ENCODE measurements around the gene RNF128. TPM values are rescaled to one million over a fixed set of nuclear protein-coding genes. Genes with fewer than 3 reads are reported as not detected.

The RNF128 gene
- total and polyA plus RNA-seq, 2 of the 13 experiments (the other 11 are each of a cell fraction or from before 2014, with no cell fraction given) = 18.5 to 43.5 TPM

- TF ChIP-seq, protein P1, sequence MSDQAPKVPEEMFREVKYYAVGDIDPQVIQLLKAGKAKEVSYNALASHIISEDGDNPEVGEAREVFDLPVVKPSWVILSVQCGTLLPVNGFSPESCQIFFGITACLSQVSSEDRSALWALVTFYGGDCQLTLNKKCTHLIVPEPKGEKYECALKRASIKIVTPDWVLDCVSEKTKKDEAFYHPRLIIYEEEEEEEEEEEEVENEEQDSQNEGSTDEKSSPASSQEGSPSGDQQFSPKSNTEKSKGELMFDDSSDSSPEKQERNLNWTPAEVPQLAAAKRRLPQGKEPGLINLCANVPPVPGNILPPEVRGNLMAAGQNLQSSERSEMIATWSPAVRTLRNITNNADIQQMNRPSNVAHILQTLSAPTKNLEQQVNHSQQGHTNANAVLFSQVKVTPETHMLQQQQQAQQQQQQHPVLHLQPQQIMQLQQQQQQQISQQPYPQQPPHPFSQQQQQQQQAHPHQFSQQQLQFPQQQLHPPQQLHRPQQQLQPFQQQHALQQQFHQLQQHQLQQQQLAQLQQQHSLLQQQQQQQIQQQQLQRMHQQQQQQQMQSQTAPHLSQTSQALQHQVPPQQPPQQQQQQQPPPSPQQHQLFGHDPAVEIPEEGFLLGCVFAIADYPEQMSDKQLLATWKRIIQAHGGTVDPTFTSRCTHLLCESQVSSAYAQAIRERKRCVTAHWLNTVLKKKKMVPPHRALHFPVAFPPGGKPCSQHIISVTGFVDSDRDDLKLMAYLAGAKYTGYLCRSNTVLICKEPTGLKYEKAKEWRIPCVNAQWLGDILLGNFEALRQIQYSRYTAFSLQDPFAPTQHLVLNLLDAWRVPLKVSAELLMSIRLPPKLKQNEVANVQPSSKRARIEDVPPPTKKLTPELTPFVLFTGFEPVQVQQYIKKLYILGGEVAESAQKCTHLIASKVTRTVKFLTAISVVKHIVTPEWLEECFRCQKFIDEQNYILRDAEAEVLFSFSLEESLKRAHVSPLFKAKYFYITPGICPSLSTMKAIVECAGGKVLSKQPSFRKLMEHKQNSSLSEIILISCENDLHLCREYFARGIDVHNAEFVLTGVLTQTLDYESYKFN (CRISPR knock-in tag; conservative IDR thresholded peaks at IDR 0.05) = peak; percentile 70
- TF ChIP-seq GFI1 (CRISPR knock-in tag; IDR thresholded peaks at IDR 0.05; ENCODE audit: borderline replicate concordance) (no peak), ZNF281 (CRISPR knock-in tag; IDR thresholded peaks at IDR 0.05; ENCODE audit: borderline replicate concordance) (no peak), ZNF3 (CRISPR knock-in tag; IDR thresholded peaks at IDR 0.05) (no peak), ZNF839 (CRISPR knock-in tag; IDR thresholded peaks at IDR 0.05; ENCODE audit: borderline replicate concordance) (no peak), PAX8 (CRISPR knock-in tag; IDR thresholded peaks at IDR 0.05; ENCODE audit: borderline replicate concordance) (no peak), CREM (IDR thresholded peaks at IDR 0.05) (peak; percentile 31; the same call in 1 of the 2 replicates), CREM (CRISPR knock-in tag; IDR thresholded peaks at IDR 0.05) (no peak), FOXA3 (CRISPR knock-in tag; IDR thresholded peaks at IDR 0.05) (peak; percentile 50; the same call in 1 of the 2 replicates), TBX2 (CRISPR knock-in tag; IDR thresholded peaks at IDR 0.05; ENCODE audit: borderline replicate concordance) (peak; percentile 27; the same call in 1 of the 2 replicates), WIZ (CRISPR knock-in tag; IDR thresholded peaks at IDR 0.05) (no peak), ZBTB7A (CRISPR knock-in tag; IDR thresholded peaks at IDR 0.05) (no peak), ZNF83 (CRISPR knock-in tag; IDR thresholded peaks at IDR 0.05; ENCODE audit: borderline replicate concordance) (no peak), SMAD3 (CRISPR knock-in tag; IDR thresholded peaks at IDR 0.05) (no peak), ZNF512B (CRISPR knock-in tag; IDR thresholded peaks at IDR 0.05; ENCODE audit: borderline replicate concordance) (no peak)
- TF ChIP-seq, protein P2, sequence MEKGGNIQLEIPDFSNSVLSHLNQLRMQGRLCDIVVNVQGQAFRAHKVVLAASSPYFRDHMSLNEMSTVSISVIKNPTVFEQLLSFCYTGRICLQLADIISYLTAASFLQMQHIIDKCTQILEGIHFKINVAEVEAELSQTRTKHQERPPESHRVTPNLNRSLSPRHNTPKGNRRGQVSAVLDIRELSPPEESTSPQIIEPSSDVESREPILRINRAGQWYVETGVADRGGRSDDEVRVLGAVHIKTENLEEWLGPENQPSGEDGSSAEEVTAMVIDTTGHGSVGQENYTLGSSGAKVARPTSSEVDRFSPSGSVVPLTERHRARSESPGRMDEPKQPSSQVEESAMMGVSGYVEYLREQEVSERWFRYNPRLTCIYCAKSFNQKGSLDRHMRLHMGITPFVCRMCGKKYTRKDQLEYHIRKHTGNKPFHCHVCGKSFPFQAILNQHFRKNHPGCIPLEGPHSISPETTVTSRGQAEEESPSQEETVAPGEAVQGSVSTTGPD (CRISPR knock-in tag; IDR thresholded peaks at IDR 0.05) = no peak
- TF ChIP-seq, protein P3, sequence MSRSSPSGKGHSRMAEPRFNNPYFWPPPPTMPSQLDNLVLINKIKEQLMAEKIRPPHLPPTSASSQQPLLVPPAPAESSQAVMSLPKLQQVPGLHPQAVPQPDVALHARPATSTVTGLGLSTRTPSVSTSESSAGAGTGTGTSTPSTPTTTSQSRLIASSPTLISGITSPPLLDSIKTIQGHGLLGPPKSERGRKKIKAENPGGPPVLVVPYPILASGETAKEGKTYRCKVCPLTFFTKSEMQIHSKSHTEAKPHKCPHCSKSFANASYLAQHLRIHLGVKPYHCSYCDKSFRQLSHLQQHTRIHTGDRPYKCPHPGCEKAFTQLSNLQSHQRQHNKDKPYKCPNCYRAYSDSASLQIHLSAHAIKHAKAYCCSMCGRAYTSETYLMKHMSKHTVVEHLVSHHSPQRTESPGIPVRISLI (CRISPR knock-in tag; IDR thresholded peaks at IDR 0.05; ENCODE audit: borderline replicate concordance) = no peak
These were observed 8.3 kb downstream of the RNF128 start (continued) for GRCh38 chrX:106734827-106735226.

Measured in HepG2 (cell line).